Adipocyte (in vitro differentiated cells): ENCODE measurements around the gene ITGB5.

Source experiments
- DNase-seq: peaks from one replicate; pipeline ENCODE4 v3.0.0-alpha.2; 2015; ENCODE audit warnings: low read depth
- H3K27me3 ChIP-seq: replicated peaks from 2 replicates; pipeline ENCODE4 v1.7.0; 2013; ENCODE audit warnings: mild to moderate bottlenecking, low read length, moderate library complexity; ENCODE audit not compliant: control insufficient read depth, insufficient read depth
- H3K36me3 ChIP-seq: 2 replicates; pipeline ENCODE4 v1.7.0; 2013; ENCODE audit warnings: low read length, mild to moderate bottlenecking, moderate library complexity; ENCODE audit not compliant: control insufficient read depth, insufficient read depth, severe bottlenecking
- H3K4me1 ChIP-seq: 2 replicates; pipeline ENCODE4 v1.7.0; 2013; ENCODE audit warnings: mild to moderate bottlenecking, low read length, moderate library complexity; ENCODE audit not compliant: control insufficient read depth, insufficient read depth
- H3K4me3 ChIP-seq: 2 replicates; pipeline ENCODE4 v1.7.0; 2013; ENCODE audit warnings: mild to moderate bottlenecking, low read length, moderate library complexity
- H3K9ac ChIP-seq: 2 replicates; pipeline ENCODE4 v1.7.0; 2013; ENCODE audit warnings: mild to moderate bottlenecking, low read length, moderate library complexity
- H3K9me3 ChIP-seq: 2 replicates; pipeline ENCODE4 v1.7.0; 2013; ENCODE audit warnings: mild to moderate bottlenecking, low read length, moderate library complexity; ENCODE audit not compliant: control insufficient read depth

ITGB5 gene, protein sequence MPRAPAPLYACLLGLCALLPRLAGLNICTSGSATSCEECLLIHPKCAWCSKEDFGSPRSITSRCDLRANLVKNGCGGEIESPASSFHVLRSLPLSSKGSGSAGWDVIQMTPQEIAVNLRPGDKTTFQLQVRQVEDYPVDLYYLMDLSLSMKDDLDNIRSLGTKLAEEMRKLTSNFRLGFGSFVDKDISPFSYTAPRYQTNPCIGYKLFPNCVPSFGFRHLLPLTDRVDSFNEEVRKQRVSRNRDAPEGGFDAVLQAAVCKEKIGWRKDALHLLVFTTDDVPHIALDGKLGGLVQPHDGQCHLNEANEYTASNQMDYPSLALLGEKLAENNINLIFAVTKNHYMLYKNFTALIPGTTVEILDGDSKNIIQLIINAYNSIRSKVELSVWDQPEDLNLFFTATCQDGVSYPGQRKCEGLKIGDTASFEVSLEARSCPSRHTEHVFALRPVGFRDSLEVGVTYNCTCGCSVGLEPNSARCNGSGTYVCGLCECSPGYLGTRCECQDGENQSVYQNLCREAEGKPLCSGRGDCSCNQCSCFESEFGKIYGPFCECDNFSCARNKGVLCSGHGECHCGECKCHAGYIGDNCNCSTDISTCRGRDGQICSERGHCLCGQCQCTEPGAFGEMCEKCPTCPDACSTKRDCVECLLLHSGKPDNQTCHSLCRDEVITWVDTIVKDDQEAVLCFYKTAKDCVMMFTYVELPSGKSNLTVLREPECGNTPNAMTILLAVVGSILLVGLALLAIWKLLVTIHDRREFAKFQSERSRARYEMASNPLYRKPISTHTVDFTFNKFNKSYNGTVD

DNA sequence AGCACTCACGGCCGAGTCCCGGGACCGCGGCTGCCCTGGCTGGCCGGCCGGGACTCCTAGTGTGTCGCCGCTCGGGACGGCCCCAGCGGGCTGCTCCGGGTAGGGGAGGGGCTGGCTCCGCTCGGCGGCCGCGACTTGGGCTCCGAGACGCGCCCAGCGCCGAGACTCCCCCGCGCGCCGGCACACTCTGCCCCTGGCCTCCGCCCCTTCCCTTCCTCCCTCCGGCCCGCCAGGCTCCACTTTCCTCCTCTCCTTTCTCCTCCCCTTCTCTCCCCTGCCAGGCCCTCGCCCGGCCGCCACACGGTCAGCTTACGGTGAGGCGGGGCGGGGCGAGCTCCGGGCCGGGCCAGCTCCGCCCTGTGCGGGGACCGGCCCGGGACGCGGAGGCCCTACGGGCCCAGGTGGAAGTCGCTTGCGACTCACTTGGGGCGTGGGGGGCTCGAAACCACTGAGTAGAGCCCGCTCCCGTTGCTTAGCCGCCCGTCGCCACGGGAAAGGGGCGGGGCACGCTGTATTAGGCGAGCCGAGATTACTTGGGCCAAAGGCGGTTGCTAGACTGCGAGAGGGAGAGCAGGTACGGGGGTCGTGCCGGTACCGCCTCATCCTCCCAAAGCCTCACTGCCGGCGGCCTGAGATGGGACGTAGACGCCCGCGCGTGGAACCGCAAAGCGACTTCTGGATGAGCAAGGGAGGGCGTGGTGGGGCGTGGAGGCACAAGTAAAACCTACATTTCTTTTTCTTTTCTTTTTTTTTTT, at the start of gene ITGB5:
Gene ITGB5 (minus strand): TSS at position 189 of the 755 bp plus-strand sequence. CDS start 365 bp downstream, outside the sequence.
- H3K9ac ChIP-seq: peak within 1 kb of the TSS; percentile 94

DNA sequence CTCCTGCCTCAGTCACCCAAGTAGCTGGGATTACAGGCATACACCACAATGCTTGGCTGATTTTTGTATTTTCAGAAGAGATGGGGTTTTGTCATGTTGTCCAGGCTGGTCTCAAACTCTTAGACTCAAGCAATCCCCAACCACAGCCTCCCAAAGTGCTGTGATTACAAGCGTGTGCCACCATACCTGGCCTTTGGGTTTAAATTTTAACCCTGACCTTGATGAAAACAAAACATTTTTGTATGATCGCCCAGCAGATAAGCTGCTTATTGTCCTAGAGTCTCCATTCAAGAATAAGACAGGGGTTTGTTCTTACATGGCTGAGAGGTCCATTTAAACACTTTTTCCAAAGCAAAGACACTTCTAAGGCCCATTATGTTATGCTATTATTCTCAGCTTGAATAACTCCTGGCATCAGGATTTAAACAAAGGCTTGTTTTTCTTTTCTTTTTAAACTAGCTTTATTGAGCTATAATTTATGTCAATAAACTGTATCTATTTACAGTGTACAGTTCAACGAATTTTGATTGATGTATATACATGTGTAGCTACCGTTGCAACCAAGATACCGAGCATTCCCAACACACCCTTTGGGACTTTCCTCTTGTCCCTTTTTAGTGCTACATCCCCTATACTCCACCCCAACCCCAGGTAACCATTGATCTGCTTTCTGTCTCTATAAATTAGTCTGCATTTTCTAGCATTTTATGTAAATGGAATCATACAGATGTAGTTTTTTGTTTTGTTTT, 48.8 kb upstream of the ITGB5 start:
- no peaks in the 10 kb centered on the region for H3K4me1 ChIP-seq
- peaks cover 5% of the 10 kb centered on the region for H3K9me3 ChIP-seq
- no peak overlapping the region for H3K4me3 ChIP-seq
- no peak for DNase-seq
- H3K27me3 ChIP-seq: no peaks in the 10 kb centered on the region
- H3K36me3 ChIP-seq: no peaks in the 10 kb centered on the region
- H3K9ac ChIP-seq: no peak overlapping the region

More for the DNA sequence above, at the start of gene ITGB5:
- no peaks in the 10 kb centered on the region for H3K27me3 ChIP-seq
- H3K4me1 ChIP-seq: peaks cover 34% of the 10 kb centered on the region
- H3K9me3 ChIP-seq: no peaks in the 10 kb centered on the region
- H3K36me3 ChIP-seq: peaks cover 9% of the 10 kb centered on the region
- H3K4me3 ChIP-seq: peak within 1 kb of the TSS; percentile 95
- peak; percentile 93 for DNase-seq

DNA sequence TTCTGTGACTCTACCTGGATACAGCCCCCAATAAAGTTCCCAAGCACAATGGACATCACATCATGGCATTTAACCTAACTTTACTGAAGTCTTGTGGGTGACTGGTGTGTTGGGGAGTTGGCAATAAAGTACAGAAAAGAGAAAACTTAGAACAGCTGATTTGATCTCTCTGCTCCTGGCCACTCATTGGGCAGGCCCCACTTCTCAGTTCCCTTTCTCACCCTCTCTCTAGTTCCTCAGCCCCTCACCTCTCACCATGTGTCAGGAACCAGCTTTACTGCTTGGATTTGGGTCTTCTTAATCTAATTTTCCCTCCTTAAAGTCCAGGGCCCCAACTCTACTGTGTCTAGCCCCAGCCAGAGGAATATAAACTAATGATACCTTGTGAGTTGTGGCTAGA, 48.1 kb upstream of the ITGB5 start:
- DNase-seq: no peak
- Histone ChIP-seq H3K9ac (no peak overlapping the region), H3K4me3 (no peak overlapping the region), H3K4me1 (no peaks in the 10 kb centered on the region), H3K27me3 (peaks cover 7% of the 10 kb centered on the region), H3K9me3 (peaks cover 5% of the 10 kb centered on the region), H3K36me3 (no peaks in the 10 kb centered on the region)

DNA sequence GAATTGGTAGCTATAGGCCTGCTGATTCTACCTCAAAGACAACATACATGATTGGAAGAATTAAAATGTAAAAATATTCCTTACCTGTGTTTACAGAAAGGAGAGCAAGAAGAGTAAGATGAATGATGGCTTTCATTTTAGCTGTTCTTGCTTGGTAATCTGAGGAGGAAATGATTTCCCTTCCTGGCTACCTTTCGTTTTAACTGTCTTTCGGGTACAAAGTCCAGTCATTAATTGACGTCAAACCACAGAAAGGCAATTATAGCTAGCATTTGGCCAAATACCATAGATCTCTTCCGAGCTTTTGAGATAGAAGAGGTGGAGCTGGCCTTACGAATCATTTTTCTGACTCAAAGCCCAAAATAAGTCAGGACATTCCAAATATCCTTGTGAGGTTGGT, 47.4 kb upstream of the ITGB5 start, which contains the start of gene MUC13:
Gene MUC13 (minus strand): TSS at position 175 of the 400 bp plus-strand sequence. CDS start 39 bp downstream, at position 136.
- H3K9ac ChIP-seq: no peak within 1 kb of the TSS
- H3K4me1 ChIP-seq: no peaks in the 10 kb centered on the region
- H3K9me3 ChIP-seq: peaks cover 5% of the 10 kb centered on the region
- no peaks in the 10 kb centered on the region for H3K36me3 ChIP-seq
- H3K27me3 ChIP-seq: peaks cover 11% of the 10 kb centered on the region
- no peak for DNase-seq
- no peak within 1 kb of the TSS for H3K4me3 ChIP-seq

DNA sequence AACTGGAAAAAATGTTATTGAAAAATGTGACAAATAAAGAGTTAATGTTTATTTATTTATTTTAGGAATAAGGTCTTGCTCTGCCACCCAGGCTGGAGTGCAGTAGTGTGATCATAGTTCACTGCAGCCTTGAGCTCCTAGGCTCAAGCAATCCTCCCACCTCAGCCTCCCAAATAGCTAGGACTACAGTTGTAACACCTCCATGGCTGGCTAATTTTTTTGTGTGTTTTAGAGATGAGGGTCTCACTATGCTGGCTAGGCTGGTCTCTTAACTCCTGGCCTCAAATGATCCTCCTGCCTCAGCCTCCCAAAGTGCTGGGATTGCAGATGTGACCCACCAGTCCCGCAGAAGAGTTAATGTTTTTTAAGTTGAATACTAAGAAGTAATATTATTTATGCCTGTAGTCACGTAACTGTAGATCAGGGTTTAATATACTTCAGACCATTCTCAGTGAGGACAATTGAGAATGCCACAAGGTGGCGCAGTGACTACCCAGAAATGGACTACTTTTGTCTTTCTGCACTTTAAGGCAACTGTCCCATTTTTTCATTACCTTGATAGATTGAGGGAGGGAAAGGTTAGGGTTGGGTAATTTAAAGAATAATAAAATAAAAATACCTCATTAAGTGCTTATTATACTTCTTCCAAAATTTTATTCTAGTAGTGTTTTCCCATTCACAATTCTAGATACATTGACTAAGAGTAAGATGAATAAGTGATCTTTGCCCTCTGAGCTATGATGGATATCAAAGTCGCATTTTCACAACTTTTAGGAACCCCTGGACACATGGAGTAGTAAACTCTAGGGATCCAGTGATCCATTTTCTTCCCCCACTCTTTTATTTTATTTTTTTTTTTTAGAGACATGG, 41.4 kb upstream of the ITGB5 start:
- no peaks in the 10 kb centered on the region for H3K36me3 ChIP-seq
- no peak overlapping the region for H3K4me3 ChIP-seq
- peaks cover 13% of the 10 kb centered on the region for H3K27me3 ChIP-seq
- no peaks in the 10 kb centered on the region for H3K4me1 ChIP-seq
- peak; percentile 89 for DNase-seq
- H3K9ac ChIP-seq: no peak overlapping the region
- no peaks in the 10 kb centered on the region for H3K9me3 ChIP-seq

DNA sequence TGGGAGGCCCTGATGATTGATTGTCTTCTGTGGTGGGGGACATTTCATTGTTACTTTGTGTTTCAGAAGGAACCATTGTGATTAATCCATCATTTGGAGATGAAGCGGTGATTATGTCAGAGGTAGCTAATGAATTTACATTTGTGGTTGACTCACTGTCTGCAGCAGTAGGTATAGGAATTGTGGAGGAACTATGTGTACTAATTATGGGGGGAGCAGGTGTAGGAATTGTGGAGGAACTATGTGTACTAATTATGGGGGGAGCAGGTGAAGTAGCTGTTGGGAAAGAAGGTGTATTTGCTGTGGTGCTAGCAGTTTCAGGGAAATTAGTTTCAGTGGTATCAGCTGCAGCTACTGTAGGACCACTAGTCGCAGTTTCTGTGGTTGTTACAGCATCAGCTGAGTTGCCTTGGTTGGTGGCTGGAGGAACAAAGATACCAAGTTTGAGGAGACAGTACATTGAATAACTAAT, 40.4 kb upstream of the ITGB5 start:
- Histone ChIP-seq H3K4me1 (no peaks in the 10 kb centered on the region), H3K36me3 (no peaks in the 10 kb centered on the region), H3K9ac (no peak overlapping the region), H3K9me3 (no peaks in the 10 kb centered on the region), H3K27me3 (peaks cover 13% of the 10 kb centered on the region), H3K4me3 (no peak overlapping the region)
- DNase-seq: no peak

DNA sequence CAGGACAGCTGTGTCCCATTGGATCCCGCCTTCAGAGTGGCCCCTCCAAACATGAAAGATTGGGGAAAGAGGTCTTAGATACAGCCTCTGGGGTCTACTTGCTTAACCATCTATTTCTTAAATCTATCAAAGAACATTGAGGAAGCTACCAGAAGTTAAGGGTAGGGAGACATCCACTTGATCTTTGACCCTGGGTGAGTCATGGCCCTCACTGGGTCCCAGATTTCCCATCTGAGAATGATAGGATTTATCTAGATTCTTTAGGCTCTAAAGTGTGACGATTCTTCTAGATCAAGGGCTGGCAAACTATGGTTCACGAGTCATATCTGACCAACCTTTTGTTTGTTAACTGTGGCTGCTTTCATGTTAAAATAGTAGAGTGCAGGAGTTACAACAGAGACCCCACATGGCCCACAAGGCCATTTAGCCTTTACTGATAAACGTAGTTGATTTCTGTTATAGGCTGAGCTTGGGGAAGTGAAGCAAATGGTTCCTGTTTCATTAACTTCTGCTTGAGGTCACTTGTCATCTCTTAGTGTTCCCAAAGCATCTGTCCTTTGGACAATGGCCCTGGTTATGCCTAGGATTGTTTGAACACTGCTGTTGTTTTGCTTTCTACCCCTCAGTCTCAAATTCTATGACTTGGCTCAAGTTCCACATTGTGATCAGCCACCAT, 39.4 kb upstream of the ITGB5 start:
- Histone ChIP-seq H3K9me3 (no peaks in the 10 kb centered on the region), H3K36me3 (no peaks in the 10 kb centered on the region), H3K27me3 (peaks cover 13% of the 10 kb centered on the region), H3K9ac (no peak overlapping the region), H3K4me1 (no peaks in the 10 kb centered on the region), H3K4me3 (no peak overlapping the region)
- DNase-seq: no peak

DNA sequence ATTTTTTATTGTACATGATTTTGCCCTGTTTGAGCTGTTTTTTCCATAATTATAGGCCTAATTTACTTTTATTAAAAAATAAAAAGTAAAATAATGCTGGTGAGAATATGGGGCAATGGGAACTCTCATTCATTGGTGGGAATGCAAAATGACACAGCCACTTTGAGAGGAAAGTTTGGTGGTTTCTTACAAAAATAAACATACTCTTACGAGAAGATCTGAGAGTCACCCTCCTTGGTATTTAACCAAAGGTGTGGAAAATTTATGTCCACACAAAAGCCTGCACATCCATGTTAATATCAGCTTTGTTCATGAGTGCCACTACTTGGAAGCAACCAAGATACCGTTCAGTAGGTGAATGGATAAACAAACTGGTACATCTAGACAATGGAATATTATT, 37.6 kb upstream of the ITGB5 start:
- Histone ChIP-seq H3K4me1 (no peaks in the 10 kb centered on the region), H3K27me3 (peaks cover 4% of the 10 kb centered on the region), H3K36me3 (no peaks in the 10 kb centered on the region), H3K9me3 (no peaks in the 10 kb centered on the region), H3K4me3 (no peak overlapping the region), H3K9ac (no peak overlapping the region)
- DNase-seq: no peak

DNA sequence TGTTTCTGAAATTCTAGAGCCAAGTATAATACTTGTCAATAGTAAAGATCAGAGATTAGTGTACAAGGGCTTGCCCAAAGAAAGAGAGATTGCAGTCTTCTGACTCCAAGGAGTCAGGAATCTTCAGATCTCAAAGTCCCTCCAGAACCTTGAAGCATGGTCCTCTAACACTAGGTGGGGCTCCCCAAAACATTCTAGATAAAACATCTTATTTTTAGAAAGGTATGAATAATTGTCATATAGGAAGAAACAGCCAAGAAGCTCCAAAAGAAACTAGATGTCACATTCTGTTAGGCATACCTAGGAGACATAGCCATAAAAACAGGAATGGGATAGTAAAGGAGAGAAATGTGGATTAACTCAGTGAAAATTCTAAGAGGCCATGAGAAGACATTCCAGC, 36.7 kb upstream of the ITGB5 start:
- Histone ChIP-seq H3K36me3 (no peaks in the 10 kb centered on the region), H3K4me3 (no peak overlapping the region), H3K4me1 (no peaks in the 10 kb centered on the region), H3K9ac (no peak overlapping the region), H3K27me3 (no peaks in the 10 kb centered on the region), H3K9me3 (no peaks in the 10 kb centered on the region)
- DNase-seq: peak; percentile 19
